CMK (cell line): ENCODE results near the gene SEMA3D.

ENCODE experiments used
- DNase-seq: peaks from one replicate; pipeline ENCODE4 v3.0.0-alpha.2; 2010; ENCODE audit warnings: low read depth

SEMA3D gene

GRCh38 chr7:85078181-85078580, 108.7 kb downstream of the SEMA3D start:
- DNase-seq: no peak

DNA sequence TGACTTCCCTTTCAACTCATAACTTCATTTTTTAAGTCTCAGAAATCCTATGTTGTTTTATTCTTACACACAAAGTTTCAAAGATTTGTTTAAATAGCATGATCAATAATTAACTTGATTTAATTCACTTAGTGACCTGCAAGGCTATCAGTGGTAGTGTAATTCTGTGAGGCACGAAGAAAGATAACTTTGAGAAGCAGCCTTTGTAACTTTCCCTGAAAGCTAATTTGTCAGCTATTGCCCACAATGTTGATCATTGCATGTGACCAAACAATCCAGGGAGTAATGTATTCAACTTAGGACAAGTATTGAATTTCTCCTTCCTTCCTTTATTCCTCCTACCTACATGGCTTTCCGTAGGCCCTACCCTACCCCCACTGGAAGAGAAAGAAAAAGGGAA, 111.0 kb downstream of the SEMA3D start:
- no peak for DNase-seq

- no peak for DNase-seq
Observed at GRCh38 chr7:85074992-85075391, 111.9 kb downstream of the SEMA3D start.

GRCh38 chr7:85074016-85074415, 112.8 kb downstream of the SEMA3D start:
- DNase-seq: no peak

GRCh38 chr7:85070967-85071628, 115.8 kb downstream of the SEMA3D start:
- no peak for DNase-seq

- DNase-seq: no peak
Observed at GRCh38 chr7:85068799-85069198, 118.1 kb downstream of the SEMA3D start.

- no peak for DNase-seq
Observed at GRCh38 chr7:85067371-85067770, 119.5 kb downstream of the SEMA3D start.

- DNase-seq: no peak
Observed at GRCh38 chr7:85065888-85066485, 120.9 kb downstream of the SEMA3D start.

GRCh38 chr7:85065306-85065705, 121.5 kb downstream of the SEMA3D start:
- DNase-seq: no peak

DNA sequence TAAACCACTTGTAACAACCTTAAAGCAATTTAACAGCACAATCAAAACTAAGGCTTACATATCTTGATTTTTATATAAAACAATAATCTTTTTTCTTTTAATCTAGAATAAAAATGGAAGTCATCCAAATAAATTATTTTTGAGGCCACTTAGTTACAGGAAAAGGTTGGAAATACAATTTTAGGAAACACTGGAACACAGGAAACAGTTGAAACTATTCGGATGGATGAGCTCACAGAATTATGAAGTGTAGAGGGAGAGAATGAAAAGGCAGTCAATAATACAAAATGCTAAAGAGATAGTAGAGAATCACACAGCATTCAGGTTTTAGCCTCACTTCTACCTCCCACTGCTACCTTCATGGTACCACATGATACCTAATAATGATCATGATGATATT, 124.2 kb downstream of the SEMA3D start:
- DNase-seq: no peak

- DNase-seq: no peak
Observed at GRCh38 chr7:85061456-85061855, 125.4 kb downstream of the SEMA3D start.

- DNase-seq: no peak
Observed at GRCh38 chr7:85060696-85061095, 126.2 kb downstream of the SEMA3D start.

DNA sequence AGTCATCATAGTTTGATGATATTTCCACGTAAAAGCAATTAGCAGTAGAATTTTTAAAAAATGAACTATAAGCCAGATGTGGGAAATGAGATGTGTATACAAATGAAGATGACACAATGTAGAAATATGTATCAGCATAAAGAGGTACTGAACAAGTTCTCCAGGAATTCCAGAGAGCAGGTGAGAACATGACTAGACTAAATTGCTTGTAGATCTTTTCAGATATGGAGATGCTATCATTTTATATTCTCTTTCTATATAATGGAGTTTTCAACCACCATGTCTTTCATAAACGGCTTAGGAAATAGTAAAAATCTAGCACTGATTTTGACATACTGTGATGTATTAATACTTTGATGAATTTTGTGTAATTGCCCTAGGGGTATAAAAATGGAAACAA, 130.9 kb downstream of the SEMA3D start:
- no peak for DNase-seq

- no peak for DNase-seq
Observed at GRCh38 chr7:85055196-85055595, 131.7 kb downstream of the SEMA3D start.

GRCh38 chr7:85054306-85054705, 132.6 kb downstream of the SEMA3D start:
- no peak for DNase-seq

DNA sequence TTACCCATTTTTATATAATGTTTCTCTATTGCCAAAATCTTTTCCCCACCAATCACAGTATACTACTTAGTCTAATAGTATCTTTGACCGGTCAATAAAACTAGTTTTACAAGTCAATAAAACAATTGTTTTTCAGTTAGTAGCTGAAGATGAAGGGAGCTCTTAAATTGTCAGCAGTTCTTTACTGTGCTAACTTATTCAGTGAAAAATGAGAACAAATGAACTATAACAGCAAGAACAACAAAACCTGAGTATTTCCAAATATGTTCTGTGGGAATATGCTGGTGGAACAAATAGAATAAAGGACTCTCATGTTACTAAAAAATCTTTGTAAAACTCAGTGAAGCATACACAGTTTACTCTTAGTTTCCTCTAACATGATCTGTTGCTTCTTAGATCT, 134.0 kb downstream of the SEMA3D start:
- no peak for DNase-seq

GRCh38 chr7:85052056-85052737, 134.7 kb downstream of the SEMA3D start:
- DNase-seq: no peak

- no peak for DNase-seq
Observed at GRCh38 chr7:85046534-85046933, 140.3 kb downstream of the SEMA3D start.

DNA sequence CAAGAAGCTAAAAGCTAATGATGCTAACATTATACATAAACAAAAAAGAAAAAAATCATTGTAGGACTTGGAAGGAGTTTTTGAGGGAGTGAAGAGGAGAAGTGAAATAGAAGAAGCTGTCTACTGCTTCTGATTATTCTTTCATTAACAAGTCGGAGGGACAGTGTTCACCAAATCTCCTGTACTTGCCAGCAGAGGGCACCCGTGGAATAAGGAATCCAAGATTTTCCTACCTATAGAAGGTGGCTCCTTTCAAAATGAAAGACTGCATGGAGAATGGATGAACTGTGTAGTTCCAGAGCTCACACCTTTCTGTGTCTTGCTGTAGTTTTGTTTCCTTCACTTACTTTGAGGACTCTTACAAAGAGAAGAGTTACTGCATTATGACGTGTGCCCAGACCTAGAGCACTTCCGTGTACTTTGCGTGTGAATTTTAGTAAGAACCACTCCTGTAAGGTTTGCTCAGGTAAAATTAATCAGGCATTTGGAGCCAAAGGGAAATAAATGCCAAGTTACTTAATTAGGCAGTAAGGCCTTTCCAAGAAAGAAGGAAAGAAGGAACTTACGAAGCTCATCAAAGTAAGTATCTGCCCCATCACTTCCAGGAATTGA, 145.1 kb downstream of the SEMA3D start:
- DNase-seq: no peak

- DNase-seq: no peak
Observed at GRCh38 chr7:85039196-85039923, 147.5 kb downstream of the SEMA3D start.

- DNase-seq: no peak
Observed at GRCh38 chr7:85038466-85038865, 148.4 kb downstream of the SEMA3D start.

DNA sequence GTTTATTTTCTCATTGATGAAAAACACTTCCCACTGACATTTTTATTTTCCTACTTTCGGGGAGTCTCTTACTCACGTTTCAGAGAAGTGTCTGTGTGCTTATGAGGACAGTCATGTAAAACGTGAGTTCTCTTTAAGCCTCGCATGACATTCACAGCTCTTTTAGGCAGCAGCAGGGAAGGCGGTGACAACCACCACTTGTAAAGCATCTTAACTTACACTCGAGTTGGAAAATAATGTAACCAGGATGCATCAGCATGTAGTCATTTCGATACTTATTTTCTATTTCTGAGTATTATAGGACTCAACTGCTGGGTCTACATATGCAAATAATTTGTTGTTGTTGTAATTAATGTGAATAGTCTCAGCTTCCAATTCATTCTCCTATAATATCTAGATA, 153.6 kb downstream of the SEMA3D start:
- DNase-seq: no peak
